GM12878 (cell line): ENCODE results near the gene ZFYVE19. TPM values are rescaled to one million over a fixed set of nuclear protein-coding genes. Genes with fewer than 3 reads are reported as not detected.

ENCODE experiments used
- ATAC-seq: fragments of 200-7000 bp; cut with Tn5 transposase; 3 replicates; pipeline ENCODE4 v1.9.1; 2020; ENCODE audit warnings: mild to moderate bottlenecking, moderate library complexity
- BruUV-seq: library from RNA; stranded (reverse); fragments of 400-500 nt; replicated peaks from 2 replicates; lab custom pipeline; 2021; lab: Mats Ljungman, UMichigan
- CTCF ChIA-PET: fragments of 300-600 bp; sonication (Branson Sonifier 250); formaldehyde crosslinking; extraction: SDS; loops from one replicate; lab custom pipeline; 2021; ENCODE audit warnings: inconsistent platforms; lab: Yijun Ruan, JAX
- POLR2A ChIA-PET: fragments of 350-600 bp; formaldehyde crosslinking; extraction: SDS; loops from one replicate; lab custom pipeline; 2021; ENCODE audit warnings: inconsistent platforms; lab: Charles Lee
- RAD21 ChIA-PET: fragments of 300-600 bp; sonication (Branson Sonifier 250); formaldehyde crosslinking; loops from one replicate; lab custom pipeline; 2023; ENCODE audit warnings: antibody characterized with exemption; ENCODE audit not compliant: unreplicated experiment; lab: Charles Lee
- SMC1A ChIA-PET: fragments of 300-600 bp; sonication (Branson Sonifier 250); formaldehyde crosslinking; loops from one replicate; lab custom pipeline; 2023; ENCODE audit not compliant: unreplicated experiment, uncharacterized antibody; lab: Charles Lee
- DNase-seq: peaks from one replicate; pipeline ENCODE4 v3.0.0-alpha.2; 2011; ENCODE audit warnings: low read depth, low spot score
- FAIRE-seq: peaks from 3 replicates; lab custom pipeline; 2011; peaks lifted over from hg19 to GRCh38; lab: Jason Lieb, UNC
- H2AFZ ChIP-seq: 2 replicates; pipeline ENCODE4 v1.6.0; 2011; ENCODE audit warnings: low read depth, low read length, control low read depth; ENCODE audit not compliant: control insufficient read depth
- H3K27ac ChIP-seq: 2 replicates; pipeline ENCODE4 v1.5.1; 2011; ENCODE audit warnings: control low read depth; ENCODE audit not compliant: control insufficient read depth, insufficient read depth
- H3K27me3 ChIP-seq, 2 experiments: replicated peaks in 1 of 2; 2 replicates each; pipeline versions ENCODE4 v1.6.0 to v1.6.1; 2011; ENCODE audit warnings: low read length in 1 of 2; ENCODE audit not compliant: control insufficient read depth in 2 of 2, insufficient read depth in 2 of 2
- H3K36me3 ChIP-seq, 2 experiments: 2 replicates each; pipeline ENCODE4 v1.5.1; 2011; ENCODE audit warnings: low read length in 1 of 2; ENCODE audit not compliant: control insufficient read depth in 2 of 2, insufficient read depth in 2 of 2
- H3K4me1 ChIP-seq: 2 replicates; pipeline ENCODE4 v1.6.1; 2011; ENCODE audit warnings: mild to moderate bottlenecking, low read length, moderate library complexity, mixed read lengths; ENCODE audit not compliant: control insufficient read depth, insufficient read depth
- H3K4me2 ChIP-seq: 2 replicates; pipeline ENCODE4 v1.6.0; 2011; ENCODE audit warnings: control low read depth; ENCODE audit not compliant: control insufficient read depth, insufficient read depth
- H3K4me3 ChIP-seq: fragments of 200-600 bp; sonication (generic); 2 replicates; pipeline ENCODE4 v1.5.1; 2016
- H3K79me2 ChIP-seq: 2 replicates; pipeline ENCODE4 v1.6.0; 2011; ENCODE audit warnings: low read length; ENCODE audit not compliant: control insufficient read depth, insufficient read depth
- H3K9ac ChIP-seq: 2 replicates; pipeline ENCODE4 v1.8.0; 2011; ENCODE audit warnings: low read length, control low read depth, mixed read lengths; ENCODE audit not compliant: control insufficient read depth, insufficient read depth
- H3K9me3 ChIP-seq: replicated peaks from 3 replicates; pipeline ENCODE4 v1.5.1; 2011; ENCODE audit warnings: mild to moderate bottlenecking, low read length; ENCODE audit not compliant: control insufficient read depth, insufficient read depth
- H4K20me1 ChIP-seq: 2 replicates; pipeline ENCODE4 v1.6.0; 2011; ENCODE audit not compliant: control insufficient read depth, insufficient read depth
- DPF2 ChIP-seq: fragments of 450-650 bp; IDR thresholded peaks from 2 replicates; pipeline ENCODE4 v1.6.1; 2017; ENCODE audit warnings: mild to moderate bottlenecking
- E2F8 ChIP-seq: fragments of 450-650 bp; IDR thresholded peaks from 2 replicates; pipeline ENCODE4 v1.6.1; 2018; ENCODE audit warnings: mild to moderate bottlenecking, low read depth, moderate library complexity; ENCODE audit not compliant: partially characterized antibody
- HDAC2 ChIP-seq: fragments of 200-600 bp; sonication (generic); IDR thresholded peaks from 2 replicates; pipeline ENCODE4 v1.6.1; 2017
- NFIC ChIP-seq: IDR thresholded peaks from 2 replicates; pipeline ENCODE4 v1.6.1; 2012; ENCODE audit warnings: low read depth, mild to moderate bottlenecking, inconsistent platforms, low read length, moderate library complexity
- POLR2A ChIP-seq: IDR thresholded peaks from 2 replicates; pipeline ENCODE4 v1.6.1; 2011; ENCODE audit warnings: low read depth, mild to moderate bottlenecking, low read length
- POU2F2 ChIP-seq: IDR thresholded peaks from 3 replicates; pipeline ENCODE4 v1.6.1; 2011; ENCODE audit warnings: low read depth, mild to moderate bottlenecking, low read length, borderline replicate concordance
- RELA ChIP-seq: fragments of 450-650 bp; IDR thresholded peaks from 2 replicates; pipeline ENCODE4 v1.8.0; 2014; ENCODE audit warnings: borderline replicate concordance; ENCODE audit not compliant: partially characterized antibody
- SKIL ChIP-seq: fragments of 450-650 bp; IDR thresholded peaks from 2 replicates; pipeline ENCODE4 v1.6.1; 2017; ENCODE audit warnings: mild to moderate bottlenecking, low read depth, inconsistent platforms; ENCODE audit not compliant: poor library complexity, severe bottlenecking
- SMAD5 ChIP-seq: IDR thresholded peaks from 2 replicates; pipeline ENCODE4 v1.6.1; 2016; ENCODE audit warnings: antibody characterized with exemption, low read depth
- TCF7 ChIP-seq: IDR thresholded peaks from 2 replicates; pipeline ENCODE4 v1.6.1; 2014; ENCODE audit warnings: antibody characterized with exemption, borderline replicate concordance
- ZNF592 ChIP-seq: fragments of 450-650 bp; IDR thresholded peaks from 2 replicates; pipeline ENCODE4 v1.6.1; 2017; ENCODE audit warnings: mild to moderate bottlenecking, moderate library complexity
- WGBS: methylation state at CpG from one replicate; pipeline ENCODE4 v1.1.6; 2016; ENCODE audit warnings: low lambda C conversion rate; ENCODE audit not compliant: insufficient replicate concordance, insufficient coverage; ENCODE audit errors: missing lambda C conversion rate; 5-methylcytosine and 5-hydroxymethylcytosine counted together
- in situ Hi-C: fragments of 300-500 bp; cut with MboI; formaldehyde crosslinking; loops from 9 replicates; pipeline ENCODE4 v1.14.3; 2018; ENCODE audit warnings: mixed read lengths
- intact Hi-C: fragments of 100-400 bp; cut with micrococcal nuclease; formaldehyde crosslinking; loops from one replicate; pipeline ENCODE4 v1.14.2; 2022; ENCODE audit not compliant: unreplicated experiment
- polyA plus RNA-seq, 11 experiments: library from polyadenylated mRNA; depleted of rRNA in 4 of 11; unstranded in 6 of 11; stranded (reverse) in 5 of 11; fragments of >200 nt; fragmentation: Nextera tagmentation in 4 of 11; fragmentation: Illumina TruSeq in 1 of 11; extraction: Ambion mirVana in 4 of 11; extraction: Trizol in 1 of 11; gene quantifications; 1 replicate in 1 of 11; 2 replicates in 10 of 11; pipeline versions ENCODE4 v1.2.1 to v1.2.3, GENCODE V29; 2011 to 2016; ENCODE audit warnings: inconsistent platforms in 2 of 11, missing spikeins in 2 of 11, low read depth in 1 of 11
- total RNA-seq, 4 experiments: library from RNA; depleted of rRNA in 3 of 4; stranded (reverse); fragments of >200 nt in 3 of 4; fragmentation: Illumina TruSeq in 1 of 4; extraction: Trizol in 1 of 4; gene quantifications; 2 replicates each; pipeline versions ENCODE4 v1.2.1 to v1.2.3, GENCODE V29; 2013 to 2021

Gene ZFYVE19
- total and polyA plus RNA-seq, 10 of the 15 experiments (the other 5 are each of a cell fraction or from before 2014, with no cell fraction given), result 1.7 to 36.3 (median 17.0) TPM

- peak; percentile 56 for TF ChIP-seq E2F8
These were observed 1.1 kb downstream of the ZFYVE19 start (continued) for GRCh38 chr15:40807888-40808461.

GRCh38 chr15:40808861-40809450 lies 2.1 kb downstream of the ZFYVE19 start:
- H3K27me3 ChIP-seq, result no peaks in the 10 kb centered on the region
- H3K9me3 ChIP-seq, result no peaks in the 10 kb centered on the region
- ChIA-PET POLR2A (interaction anchor here (0.6 to 2.3 kb wide), 6 partner anchors 36 to 115 kb away, joined by 3 to 10 read pairs (median 4); partner anchors contain the start of gene RAD51), CTCF (interaction anchor here (1.4 to 3.7 kb wide), 3 partner anchors 50 to 85 kb away, joined by 5 to 19 read pairs (median 8); partner anchors contain the start of gene VPS18), SMC1A (interaction anchor here (1.2 to 2.2 kb wide), 4 partner anchors 35 to 83 kb away, joined by 6 to 7 read pairs (median 6); partner anchors contain the start of gene SPINT1), RAD21 (interaction anchor here (0.9 to 3.3 kb wide), 5 partner anchors 23 to 83 kb away, joined by 3 to 19 read pairs (median 7); partner anchors contain the start of gene SPINT1)
- H3K36me3 ChIP-seq, result peaks cover 0 to 3% of the 10 kb centered on the region in 2 experiments; a peak in 2 of 4 replicates
- WGBS, result 63% methylated on average over 8 of the region's 8 CpGs
- in situ Hi-C loops (no loop called here), intact Hi-C loops (loop anchor here (5.0 kb wide), 1 partner anchor 38 kb away; no protein-coding TSS in a partner anchor)
- peak overlapping the region; percentile 94 for H3K4me2 ChIP-seq
- FAIRE-seq (no peak), DNase-seq (no peak), ATAC-seq (peak; percentile 14)
- peak overlapping the region; percentile 69 for H3K9ac ChIP-seq
- no peak overlapping the region for H2AFZ ChIP-seq
- H3K79me2 ChIP-seq, result peaks cover 22% of the 10 kb centered on the region
- peaks cover 15% of the 10 kb centered on the region; the same call in 1 of the 2 replicates for H3K4me1 ChIP-seq
- no TSS peak for BruUV-seq
- peak overlapping the region; percentile 5; the same call in 1 of the 2 replicates for H3K27ac ChIP-seq
- H3K4me3 ChIP-seq, result peak overlapping the region; percentile 79
- H4K20me1 ChIP-seq, result no peaks in the 10 kb centered on the region
- no peak for TF ChIP-seq SKIL
- TF ChIP-seq RELA, result peak; percentile 25
- TF ChIP-seq POLR2A, result no peak
- no peak for TF ChIP-seq DPF2
- TF ChIP-seq SMAD5, result no peak
- no peak for TF ChIP-seq HDAC2
- TF ChIP-seq NFIC, result no peak
- no peak for TF ChIP-seq POU2F2
- TF ChIP-seq ZNF592, result no peak
- TF ChIP-seq TCF7, result no peak
